Breast epithelium (tissue), 3 donors: ENCODE data around the gene COL18A1.

Experiments
- POLR2A ChIP-seq: fragments of 450-650 bp; IDR thresholded peaks from one replicate; pipeline ENCODE4 v1.6.1; 2016; ENCODE audit warnings: antibody characterized with exemption, mild to moderate bottlenecking, moderate library complexity
- POLR2AphosphoS5 ChIP-seq, 3 donors: sonication (generic); formaldehyde crosslinking; IDR thresholded peaks; one replicate each; pipeline ENCODE4 v1.6.1; 2017; ENCODE audit warnings: antibody characterized with exemption in 3 of 3
- TF ChIP-seq, protein P1 (sequence below), 3 donors: fragments of 450-650 bp; IDR thresholded peaks; one replicate each; pipeline ENCODE4 v1.5.1; 2016 to 2017; ENCODE audit warnings: antibody characterized with exemption in 3 of 3, mild to moderate bottlenecking in 3 of 3, moderate library complexity in 3 of 3

DNA sequence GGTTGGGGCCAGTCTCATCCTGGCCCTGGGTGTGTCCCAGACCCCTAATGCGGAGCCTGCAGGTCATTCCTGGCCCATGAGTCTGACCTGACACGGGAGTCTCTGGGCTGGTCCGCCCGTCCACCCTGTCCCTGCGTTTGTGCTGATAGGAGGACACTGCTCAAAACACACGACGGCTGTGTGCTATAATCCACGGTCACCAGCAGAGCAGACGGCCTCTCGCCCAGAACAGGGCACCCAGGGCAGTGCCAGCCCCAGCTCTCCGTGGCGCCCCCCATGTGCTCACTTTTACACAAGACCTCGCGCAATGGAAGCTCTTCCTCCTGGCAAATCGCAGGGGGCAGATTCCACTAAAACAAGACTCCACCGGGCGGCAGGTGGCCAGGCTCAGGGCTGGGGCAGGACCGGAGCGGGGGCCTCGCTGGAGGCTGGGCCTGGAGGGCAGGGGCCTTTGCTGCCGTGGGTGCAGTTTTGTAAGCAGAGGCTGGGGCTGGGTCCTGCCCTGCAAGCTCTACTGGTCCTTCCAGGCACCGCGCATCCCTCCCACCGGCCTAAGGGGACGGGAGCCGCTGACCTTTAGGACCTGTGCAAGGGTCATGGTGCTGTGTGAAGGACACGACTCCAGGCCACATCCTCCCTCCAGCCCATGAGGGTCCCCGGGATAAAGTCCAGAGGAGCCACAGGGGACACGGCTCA lies 147.9 kb downstream of the COL18A1 start:
- TF ChIP-seq, protein P1, sequence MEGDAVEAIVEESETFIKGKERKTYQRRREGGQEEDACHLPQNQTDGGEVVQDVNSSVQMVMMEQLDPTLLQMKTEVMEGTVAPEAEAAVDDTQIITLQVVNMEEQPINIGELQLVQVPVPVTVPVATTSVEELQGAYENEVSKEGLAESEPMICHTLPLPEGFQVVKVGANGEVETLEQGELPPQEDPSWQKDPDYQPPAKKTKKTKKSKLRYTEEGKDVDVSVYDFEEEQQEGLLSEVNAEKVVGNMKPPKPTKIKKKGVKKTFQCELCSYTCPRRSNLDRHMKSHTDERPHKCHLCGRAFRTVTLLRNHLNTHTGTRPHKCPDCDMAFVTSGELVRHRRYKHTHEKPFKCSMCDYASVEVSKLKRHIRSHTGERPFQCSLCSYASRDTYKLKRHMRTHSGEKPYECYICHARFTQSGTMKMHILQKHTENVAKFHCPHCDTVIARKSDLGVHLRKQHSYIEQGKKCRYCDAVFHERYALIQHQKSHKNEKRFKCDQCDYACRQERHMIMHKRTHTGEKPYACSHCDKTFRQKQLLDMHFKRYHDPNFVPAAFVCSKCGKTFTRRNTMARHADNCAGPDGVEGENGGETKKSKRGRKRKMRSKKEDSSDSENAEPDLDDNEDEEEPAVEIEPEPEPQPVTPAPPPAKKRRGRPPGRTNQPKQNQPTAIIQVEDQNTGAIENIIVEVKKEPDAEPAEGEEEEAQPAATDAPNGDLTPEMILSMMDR (IDR thresholded peaks at IDR 0.05): no peak
- TF ChIP-seq POLR2A (no peak), POLR2AphosphoS5 (IDR thresholded peaks at IDR 0.05) (no peak)
